ENCODE measurements around the gene ARHGEF7.

Gene ARHGEF7

GRCh38 chr13:111282997-111283396, 167.9 kb downstream of the ARHGEF7 start:
- no peak for DNase-seq

- DNase-seq: no peak
These were observed 168.3 kb downstream of the ARHGEF7 start for GRCh38 chr13:111283457-111283856.

GRCh38 chr13:111283991-111284390, 168.9 kb downstream of the ARHGEF7 start:
- no peak for DNase-seq

GRCh38 chr13:111284565-111284964, 169.5 kb downstream of the ARHGEF7 start:
- DNase-seq: no peak

GRCh38 chr13:111286162-111286561, 171.1 kb downstream of the ARHGEF7 start:
- no peak for DNase-seq

- DNase-seq: no peak
These were observed 171.6 kb downstream of the ARHGEF7 start for GRCh38 chr13:111286749-111287148.

- DNase-seq: no peak
These were observed 172.1 kb downstream of the ARHGEF7 start for GRCh38 chr13:111287201-111287600.

- DNase-seq: no peak
These were observed 173.2 kb downstream of the ARHGEF7 start for GRCh38 chr13:111288276-111288675.

- DNase-seq: no peak
These were observed 174.1 kb downstream of the ARHGEF7 start for GRCh38 chr13:111289251-111289650.

GRCh38 chr13:111291908-111292307, 176.8 kb downstream of the ARHGEF7 start:
- no peak for DNase-seq

- no peak for DNase-seq
These were observed 177.8 kb downstream of the ARHGEF7 start for GRCh38 chr13:111292710-111293485.

- no peak for DNase-seq
These were observed 180.8 kb downstream of the ARHGEF7 start for GRCh38 chr13:111295886-111296285.

GRCh38 chr13:111296417-111296816, 181.3 kb downstream of the ARHGEF7 start:
- no peak for DNase-seq

- no peak for DNase-seq
These were observed 183.3 kb downstream of the ARHGEF7 start for GRCh38 chr13:111298214-111298975.

- DNase-seq: no peak
These were observed 187.1 kb downstream of the ARHGEF7 start for GRCh38 chr13:111302045-111302726.

GRCh38 chr13:111303559-111303958, 188.4 kb downstream of the ARHGEF7 start:
- no peak for DNase-seq

- DNase-seq: no peak
These were observed 189.0 kb downstream of the ARHGEF7 start for GRCh38 chr13:111304041-111304544.

- no peak for DNase-seq
These were observed 189.6 kb downstream of the ARHGEF7 start for GRCh38 chr13:111304603-111305289.

GRCh38 chr13:111312944-111313590, 198.0 kb downstream of the ARHGEF7 start:
- DNase-seq: no peak

GRCh38 chr13:111313911-111314425, 198.9 kb downstream of the ARHGEF7 start:
- DNase-seq: no peak

- DNase-seq: no peak
These were observed 199.7 kb downstream of the ARHGEF7 start for GRCh38 chr13:111314852-111315251.
